ENCODE results near the gene POU6F2.

Gene POU6F2

GRCh38 chr7:39410582-39410981 is 432.9 kb downstream of the POU6F2 start:
- no peak for DNase-seq

DNA sequence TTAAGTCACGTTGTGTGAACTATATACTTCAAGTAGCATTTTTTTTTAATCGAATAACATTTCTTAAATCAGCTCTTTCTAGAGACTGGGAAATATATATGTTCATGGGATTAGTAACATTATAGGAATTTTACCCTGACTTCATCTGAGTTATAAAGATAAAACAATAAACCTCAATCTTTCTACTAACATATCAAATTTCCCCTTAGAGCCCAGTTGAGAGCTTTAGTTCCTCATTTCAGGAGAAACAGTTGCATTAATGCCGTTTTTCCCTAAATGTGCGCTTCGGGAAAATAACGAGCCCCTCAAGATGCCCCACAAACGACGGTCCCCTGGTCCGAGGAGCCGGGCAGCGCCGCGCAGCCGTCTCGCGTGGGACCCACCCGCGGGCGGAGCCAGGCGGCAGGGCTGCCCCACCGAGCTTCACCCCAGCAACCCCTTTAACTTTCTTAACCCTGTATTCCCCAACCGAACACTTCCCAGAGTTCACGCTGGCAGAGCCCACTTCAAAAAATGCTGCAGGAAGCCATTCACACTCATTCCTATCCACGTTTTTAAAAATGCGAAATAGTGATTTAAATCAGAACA is 436.0 kb downstream of the POU6F2 start:
- no peak for DNase-seq

GRCh38 chr7:39414224-39415035 is 436.7 kb downstream of the POU6F2 start:
- DNase-seq: no peak

DNA sequence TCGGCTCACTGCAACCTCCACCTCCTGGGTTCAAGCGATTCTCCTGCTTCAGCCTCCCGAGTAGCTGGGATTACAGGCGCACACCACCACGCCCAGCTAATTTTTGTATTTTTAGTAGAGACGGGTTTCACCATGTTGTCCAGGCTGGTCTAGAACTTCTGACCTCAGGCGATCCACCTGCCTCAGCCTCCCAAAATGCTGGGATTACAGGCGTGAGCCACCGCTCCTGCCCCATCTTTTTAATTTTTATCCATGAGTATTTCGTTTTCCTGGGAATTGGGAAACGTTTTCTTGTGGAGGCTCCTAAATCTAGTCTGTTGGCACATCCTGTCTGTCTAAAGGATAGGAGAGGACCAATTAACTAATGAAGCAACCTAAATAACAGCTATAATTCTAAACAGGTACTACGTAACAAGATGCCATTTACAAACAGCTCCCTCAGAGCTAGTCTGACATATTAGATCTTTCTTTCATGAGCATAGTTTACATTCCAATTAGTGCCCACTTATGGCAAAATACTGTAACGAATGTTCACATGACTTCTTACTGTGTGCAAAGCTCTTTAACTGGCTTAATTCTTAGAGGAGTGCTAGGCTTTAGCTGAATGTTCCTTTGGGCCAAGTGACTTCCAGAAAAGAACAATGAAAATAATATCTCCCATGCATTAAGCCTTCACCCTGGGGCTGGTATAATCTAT is 437.5 kb downstream of the POU6F2 start:
- no peak for DNase-seq

GRCh38 chr7:39416866-39417265 is 439.2 kb downstream of the POU6F2 start:
- no peak for DNase-seq

DNA sequence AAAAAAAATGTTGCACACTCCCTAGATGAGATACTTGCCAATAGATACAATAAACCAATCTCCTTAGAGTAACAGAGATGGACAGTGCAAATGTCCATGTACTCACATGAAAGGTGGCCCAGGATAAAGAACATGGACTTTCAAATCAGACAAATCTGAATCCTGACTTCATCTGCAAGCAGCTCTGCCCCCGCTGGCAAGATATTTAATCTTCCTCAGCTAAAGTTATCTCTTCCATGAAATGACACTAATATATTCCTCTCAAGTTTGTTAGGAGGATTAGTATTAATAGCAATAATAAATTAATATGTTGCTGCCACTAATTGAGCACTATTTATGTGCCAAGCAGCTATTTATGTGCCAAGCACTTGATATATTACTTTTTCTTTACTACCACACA is 439.9 kb downstream of the POU6F2 start:
- DNase-seq: no peak

DNA sequence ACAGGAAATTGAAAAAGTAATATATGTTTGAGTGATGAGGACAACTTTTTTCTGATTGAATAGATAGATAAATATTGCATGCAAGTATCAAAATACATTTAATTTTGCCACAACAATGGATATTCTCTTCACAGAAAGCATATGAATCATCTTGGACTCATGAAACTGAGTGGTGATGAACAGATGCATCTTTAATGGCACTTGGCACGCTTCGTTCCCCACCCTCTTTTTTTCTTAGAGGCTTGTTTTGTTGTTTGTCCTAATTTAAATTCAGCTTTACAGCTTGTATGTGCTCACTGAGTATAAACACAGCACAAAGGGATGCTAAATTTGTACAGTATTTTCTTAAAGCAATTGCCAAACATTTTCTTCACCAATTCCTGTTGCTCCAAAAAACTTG is 443.5 kb downstream of the POU6F2 start:
- DNase-seq: no peak

DNA sequence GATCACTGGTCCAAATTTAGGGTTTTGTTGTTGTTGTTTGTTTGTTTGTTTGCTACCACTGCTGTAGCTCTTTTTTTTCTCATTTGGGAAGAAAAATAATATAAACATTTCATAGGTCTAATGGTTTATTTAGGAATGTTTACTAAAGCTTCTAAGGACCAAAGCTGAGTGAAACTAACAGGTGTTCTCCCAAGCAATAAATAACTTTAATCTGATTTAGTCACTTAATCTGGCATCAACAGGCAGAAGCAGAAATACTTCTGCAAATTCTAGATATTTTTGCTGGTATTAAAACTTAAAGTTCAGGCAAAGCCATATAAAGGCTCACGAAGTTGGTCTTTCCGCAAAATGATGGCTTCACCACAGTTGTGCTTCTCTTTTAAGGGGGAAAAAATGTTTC is 444.0 kb downstream of the POU6F2 start:
- DNase-seq: no peak

GRCh38 chr7:39428221-39428620 is 450.5 kb downstream of the POU6F2 start:
- no peak for DNase-seq

- DNase-seq: no peak
Measured at GRCh38 chr7:39429421-39429820, 451.7 kb downstream of the POU6F2 start.

DNA sequence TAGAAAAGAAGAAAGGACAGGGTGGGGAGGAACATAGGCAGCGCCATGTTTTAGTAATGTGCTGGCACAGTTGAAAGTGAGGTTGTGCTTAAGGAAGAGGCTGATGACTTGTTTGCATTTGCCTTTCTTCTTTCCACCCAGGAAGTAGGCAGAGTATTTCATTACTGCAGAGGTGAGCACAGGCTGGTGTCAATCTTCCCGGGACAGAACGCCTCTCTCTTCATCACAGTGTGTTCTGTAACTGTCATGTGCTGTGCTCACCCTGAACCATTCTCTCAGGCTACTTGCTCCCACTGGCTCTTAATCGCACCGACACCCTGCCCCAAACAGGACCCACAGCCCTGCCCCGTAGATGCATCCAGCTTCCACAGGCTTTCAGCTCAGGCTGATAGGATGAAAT is 452.7 kb downstream of the POU6F2 start:
- DNase-seq: no peak

GRCh38 chr7:39430909-39431641 is 453.4 kb downstream of the POU6F2 start:
- DNase-seq: no peak

DNA sequence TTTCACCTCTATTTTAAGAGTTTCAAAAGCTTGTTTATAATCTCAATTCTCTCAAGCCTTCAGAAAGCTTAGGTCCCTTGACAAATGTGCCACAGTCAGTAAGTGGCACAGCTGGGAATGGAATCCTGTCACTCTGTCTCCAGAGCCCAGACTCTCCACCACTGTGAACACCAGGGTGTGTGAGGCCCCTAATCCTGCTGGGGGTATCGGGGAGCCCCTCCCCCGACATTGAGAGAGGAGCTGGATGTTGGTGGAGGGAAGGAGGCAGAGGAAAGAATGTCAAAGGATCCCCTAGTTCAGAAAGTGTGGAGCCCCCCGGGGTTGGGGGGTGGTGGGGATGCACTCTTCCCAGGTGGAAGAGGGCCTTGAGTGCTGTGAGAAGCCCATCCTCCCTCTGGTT is 454.7 kb downstream of the POU6F2 start:
- DNase-seq: no peak

GRCh38 chr7:39432807-39433416 is 455.2 kb downstream of the POU6F2 start:
- DNase-seq: no peak

GRCh38 chr7:39433550-39433949 is 455.8 kb downstream of the POU6F2 start:
- no peak for DNase-seq

- DNase-seq: no peak
Measured at GRCh38 chr7:39434012-39434411, 456.3 kb downstream of the POU6F2 start.

DNA sequence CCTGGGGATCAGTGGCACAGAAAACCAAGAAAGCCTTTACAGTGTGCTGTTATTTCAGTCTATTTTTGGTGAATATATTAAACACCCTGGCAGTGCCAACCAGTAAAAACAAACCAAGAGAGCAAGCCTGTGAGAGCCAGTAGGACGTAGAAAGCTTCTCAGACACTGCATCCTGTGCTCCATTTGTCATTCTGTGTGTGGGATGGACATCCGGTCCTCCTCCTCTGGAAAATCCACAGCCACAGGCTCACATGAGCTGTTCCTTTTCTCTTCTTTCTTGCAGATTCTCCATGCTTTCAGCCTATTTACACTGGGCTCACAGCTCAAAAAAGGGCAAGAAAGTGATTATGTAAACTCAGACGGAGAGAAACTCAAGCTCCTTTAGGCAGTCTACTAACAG is 468.8 kb downstream of the POU6F2 start:
- no peak for DNase-seq

- no peak for DNase-seq
Measured at GRCh38 chr7:39451901-39452300, 474.2 kb downstream of the POU6F2 start.

- DNase-seq: no peak
Measured at GRCh38 chr7:39453743-39454355, 476.1 kb downstream of the POU6F2 start.

- no peak for DNase-seq
Measured at GRCh38 chr7:39458061-39458745, 480.5 kb downstream of the POU6F2 start.

DNA sequence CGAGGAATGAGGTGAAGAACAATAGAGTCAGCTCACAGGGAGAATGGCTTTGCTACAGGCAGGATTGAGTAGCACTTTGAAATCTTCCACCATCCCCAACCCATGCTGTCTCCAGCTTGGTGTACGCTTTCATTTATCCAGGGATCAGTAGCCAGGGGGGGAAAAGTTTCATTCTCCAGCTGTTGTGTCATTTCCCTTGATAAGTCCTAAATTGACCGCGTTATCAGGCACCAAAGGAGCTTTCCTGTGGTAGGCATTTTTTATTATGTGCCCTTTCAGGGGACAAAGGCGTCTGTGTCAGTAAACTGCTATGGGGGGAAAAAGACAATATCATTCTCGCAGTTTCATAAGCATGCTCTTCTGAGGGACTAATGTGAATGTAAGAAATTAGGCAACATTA is 481.9 kb downstream of the POU6F2 start:
- DNase-seq: no peak

GRCh38 chr7:39460486-39460885 is 482.8 kb downstream of the POU6F2 start:
- no peak for DNase-seq
